ENCODE measurements around the gene RPS6KA2.

The RPS6KA2 gene

DNA sequence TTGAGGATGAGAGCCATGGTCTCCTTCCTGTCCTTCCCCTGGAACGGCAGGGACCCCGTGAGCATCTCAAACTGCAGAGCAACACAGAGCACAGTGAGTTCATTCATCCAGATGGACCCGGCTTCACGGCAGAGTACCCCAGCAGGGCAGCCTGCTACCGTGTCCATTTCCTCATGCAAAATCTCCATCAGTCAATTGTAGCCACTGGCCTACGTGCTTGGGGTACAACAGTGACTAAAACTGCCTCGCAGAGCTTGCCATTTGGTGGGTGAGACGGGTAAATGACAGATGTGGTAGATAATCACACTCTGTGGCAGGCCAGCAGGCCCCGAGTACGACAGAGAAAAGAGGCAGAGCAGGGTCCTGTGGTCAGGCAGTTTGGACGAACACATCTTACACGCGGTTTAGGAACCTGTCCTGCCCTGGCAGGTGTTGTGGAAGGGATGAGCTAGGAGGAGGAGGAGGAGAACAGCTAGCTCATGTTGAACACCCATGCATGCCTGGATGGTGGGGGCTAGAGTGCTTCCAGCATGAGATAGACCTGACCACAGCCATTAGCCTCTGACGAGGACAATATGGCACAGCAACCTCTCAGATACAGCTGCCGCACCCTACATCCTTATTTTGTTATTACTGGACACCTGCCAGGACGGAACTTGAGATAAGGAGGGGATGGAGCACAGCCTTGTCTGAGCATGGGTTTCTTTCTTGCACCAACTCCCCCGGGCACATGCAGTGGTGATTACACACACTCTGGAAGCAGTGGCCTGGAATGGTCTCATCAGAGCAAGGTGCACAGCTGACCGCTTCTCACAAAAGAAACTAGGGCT lies 136.2 kb downstream of the RPS6KA2 start:
- no peak for TF ChIP-seq POLR2A (IDR thresholded peaks at IDR 0.05; ENCODE audit: low read depth, low read length)
- FAIRE-seq (no peak), DNase-seq (ENCODE audit: insufficient read length, low spot score) (peak; percentile 5)

DNA sequence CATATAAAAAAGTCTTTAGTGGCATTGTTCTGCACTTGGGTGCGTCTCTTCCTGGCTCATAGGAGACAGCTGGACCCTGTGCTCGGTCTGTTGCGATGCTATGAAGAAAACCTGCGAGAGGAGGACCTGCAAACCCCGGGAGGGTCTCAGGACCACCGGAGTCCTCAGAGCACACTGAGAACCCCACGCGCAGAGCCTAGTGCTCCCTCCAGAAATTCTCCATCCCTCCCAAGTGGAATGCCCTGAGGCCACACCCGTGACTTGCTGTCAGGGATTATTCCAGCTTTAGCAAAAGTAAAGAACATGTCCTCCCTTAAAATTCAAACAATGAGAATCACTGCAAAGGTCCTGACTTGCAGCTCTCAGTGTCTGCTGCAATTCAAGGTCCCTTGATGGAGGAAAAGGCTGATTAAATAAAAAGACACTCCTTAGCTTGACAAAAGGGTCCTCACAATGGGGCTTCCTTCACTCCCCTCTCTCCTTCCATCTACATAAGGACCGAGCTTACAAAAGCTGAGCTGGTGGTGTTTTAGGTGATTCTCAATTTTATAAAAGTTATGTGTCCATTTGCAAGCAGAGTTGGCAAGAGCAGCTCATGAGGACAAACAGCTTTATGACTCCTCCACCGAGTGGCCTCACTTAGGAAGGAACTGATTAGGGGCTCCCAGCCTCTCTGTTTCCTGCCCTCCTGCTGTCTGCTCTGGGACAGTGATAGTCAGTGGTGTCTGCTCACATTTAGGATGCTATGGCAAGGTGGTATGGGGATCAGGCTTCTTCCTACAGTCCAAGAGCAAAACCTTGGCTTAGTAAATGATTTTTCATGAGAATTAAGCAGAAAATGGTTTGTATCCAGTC lies 137.5 kb downstream of the RPS6KA2 start:
- DNase-seq (ENCODE audit: insufficient read length, low spot score) = no peak
- no peak for TF ChIP-seq POLR2A (IDR thresholded peaks at IDR 0.05; ENCODE audit: low read depth, low read length)
- FAIRE-seq = no peak

DNA sequence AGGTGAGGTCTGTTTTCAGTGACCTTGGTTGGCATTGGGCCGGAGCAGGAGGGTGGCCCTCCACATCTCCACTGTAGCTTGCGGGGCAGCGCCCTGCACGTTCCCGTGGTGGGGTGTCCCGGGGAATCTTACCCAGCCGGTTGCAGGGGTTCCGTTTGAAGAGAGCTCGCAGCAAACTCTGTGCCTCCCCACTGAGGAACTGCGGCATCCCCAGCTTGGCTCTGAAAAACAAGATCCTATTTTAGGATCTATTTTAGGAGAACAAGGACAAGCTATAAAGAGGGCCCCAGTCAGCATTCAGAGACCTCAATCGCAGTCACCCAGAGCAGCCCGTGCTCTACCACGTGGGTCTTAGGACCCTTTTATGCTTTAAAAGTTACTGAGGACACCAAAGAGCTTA lies 138.3 kb downstream of the RPS6KA2 start:
- no peak for TF ChIP-seq POLR2A (IDR thresholded peaks at IDR 0.05; ENCODE audit: low read depth, low read length)
- FAIRE-seq (no peak), DNase-seq (ENCODE audit: insufficient read length, low spot score) (no peak)

DNA sequence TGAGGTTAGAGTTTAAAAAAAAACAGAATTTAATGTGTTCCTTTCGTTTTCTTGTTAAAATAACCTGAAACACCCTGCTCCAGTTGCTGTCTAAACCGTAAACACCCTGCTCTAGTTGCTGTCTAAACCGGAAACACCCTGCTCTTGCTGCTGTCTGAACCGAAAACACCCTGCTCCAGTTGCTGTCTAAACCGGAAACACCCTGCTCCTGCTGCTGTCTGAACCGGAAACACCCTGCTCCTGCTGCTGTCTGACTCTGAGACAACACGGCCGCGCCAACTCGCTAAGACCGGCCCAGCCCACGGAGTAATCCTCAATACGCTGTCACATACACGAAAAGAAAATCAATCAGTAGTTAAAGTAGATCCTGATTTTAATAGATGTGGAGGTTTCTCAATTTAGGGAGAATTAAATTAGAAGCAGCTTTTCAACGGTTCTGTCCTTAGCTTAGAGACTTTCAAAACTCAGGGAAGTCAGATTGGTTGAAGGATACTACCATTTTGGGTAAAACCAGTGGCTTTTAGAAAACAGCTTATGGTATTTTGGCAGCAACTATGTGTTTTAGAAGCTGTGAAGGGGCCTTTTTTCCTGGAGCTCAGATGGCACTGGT lies 138.9 kb downstream of the RPS6KA2 start:
- no peak for TF ChIP-seq POLR2A (IDR thresholded peaks at IDR 0.05; ENCODE audit: low read depth, low read length)
- FAIRE-seq = no peak
- no peak for DNase-seq (ENCODE audit: insufficient read length, low spot score)

DNA sequence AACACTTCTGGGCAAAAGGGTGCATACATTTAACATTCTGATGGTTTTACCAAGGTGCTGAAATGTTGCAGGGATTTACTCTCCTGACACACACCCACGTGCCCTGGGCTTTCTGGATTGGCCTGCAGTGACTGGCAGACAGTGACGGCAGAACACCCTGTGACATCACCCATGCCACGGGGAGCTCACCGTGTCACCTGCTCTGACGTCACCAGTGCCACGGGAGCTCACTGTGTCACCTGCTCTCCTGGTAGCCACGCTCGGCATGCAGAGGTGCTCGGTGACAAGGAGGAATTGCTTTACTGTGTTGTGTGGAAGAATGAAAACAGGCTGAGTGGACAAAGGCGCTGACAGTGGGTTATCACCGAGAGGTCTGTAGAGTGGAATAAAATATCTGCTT lies 139.9 kb downstream of the RPS6KA2 start:
- DNase-seq (ENCODE audit: insufficient read length, low spot score) = no peak
- TF ChIP-seq POLR2A (IDR thresholded peaks at IDR 0.05; ENCODE audit: low read depth, low read length) = no peak
- FAIRE-seq = no peak

DNA sequence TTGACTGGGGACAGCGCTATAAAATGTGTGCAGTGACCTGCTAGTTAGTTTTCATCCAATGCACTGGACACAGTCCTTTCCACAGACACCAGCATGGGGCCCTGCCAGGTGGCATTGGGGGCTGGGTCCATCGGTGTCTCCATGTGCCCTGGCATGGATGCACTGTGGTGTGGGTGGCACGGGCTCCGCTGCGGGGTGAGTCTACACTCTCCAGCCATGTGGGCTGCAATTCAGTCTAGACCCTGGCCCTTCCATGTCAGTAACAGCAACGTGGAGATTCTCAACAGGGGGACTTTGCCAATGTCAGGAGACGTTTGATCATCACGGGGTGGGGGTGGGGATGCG lies 140.5 kb downstream of the RPS6KA2 start:
- FAIRE-seq = no peak
- no peak for TF ChIP-seq POLR2A (IDR thresholded peaks at IDR 0.05; ENCODE audit: low read depth, low read length)
- no peak for DNase-seq (ENCODE audit: insufficient read length, low spot score)

DNA sequence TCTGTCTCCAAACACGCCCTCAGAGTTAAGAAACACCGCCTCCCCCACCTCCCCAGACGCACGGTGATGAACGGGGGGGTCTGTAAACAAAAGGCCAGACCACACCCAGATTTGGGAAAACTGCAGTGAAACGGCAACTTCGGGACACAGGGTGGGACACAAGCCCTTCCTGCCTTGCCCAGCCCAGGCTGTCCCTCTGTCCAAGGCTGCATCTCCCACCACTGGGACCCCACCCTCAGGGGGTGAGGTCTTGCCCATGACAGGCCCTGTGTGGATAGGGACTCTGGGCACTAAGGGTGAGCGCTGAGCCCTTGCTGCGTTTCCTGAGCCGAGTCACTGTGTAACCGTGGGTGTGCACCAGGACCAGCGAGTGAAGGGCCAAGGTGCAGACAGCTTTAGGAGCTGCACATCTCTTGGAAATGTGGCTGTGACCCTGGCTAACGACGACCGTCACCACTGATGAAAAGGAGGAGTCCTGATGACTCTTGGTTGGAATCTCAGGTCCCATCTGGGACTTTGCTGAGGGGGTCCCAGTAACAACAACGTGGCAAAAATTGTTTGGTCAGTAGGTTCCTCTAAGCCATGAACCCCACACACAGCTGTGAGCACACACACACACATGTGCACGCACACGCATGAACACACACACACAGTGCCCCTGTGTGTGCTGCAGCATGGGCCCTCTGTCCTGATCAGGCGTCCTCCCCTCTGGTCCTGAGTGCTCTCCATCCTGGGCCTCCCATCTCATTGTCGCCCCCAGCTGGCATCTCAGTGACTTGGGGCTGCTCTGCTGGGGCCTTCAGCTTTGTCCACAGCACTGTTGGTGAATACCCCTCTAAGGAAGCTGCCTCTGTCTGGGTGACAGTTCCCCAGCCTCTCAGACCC lies 141.2 kb downstream of the RPS6KA2 start:
- no peak for TF ChIP-seq POLR2A (IDR thresholded peaks at IDR 0.05; ENCODE audit: low read depth, low read length)
- FAIRE-seq = no peak
- no peak for DNase-seq (ENCODE audit: insufficient read length, low spot score)

DNA sequence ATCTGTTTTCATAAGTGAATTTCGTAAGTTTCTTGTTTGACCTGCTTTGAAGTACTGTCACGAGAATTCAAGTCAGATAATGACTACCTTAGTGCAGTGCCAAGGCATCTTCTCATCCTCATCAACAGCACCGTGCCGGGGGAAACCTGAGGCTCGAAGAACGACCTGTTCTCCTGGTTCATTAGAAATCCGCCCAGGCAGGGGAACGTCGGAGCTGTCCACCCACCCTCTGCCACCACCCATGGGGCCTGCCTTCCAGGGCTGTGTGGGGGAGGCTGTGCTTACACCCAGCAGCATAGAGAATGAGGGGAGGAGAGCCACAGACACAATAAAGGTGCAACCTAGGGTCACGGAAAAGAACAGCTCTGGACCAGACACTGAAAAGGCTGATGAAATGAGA lies 142.2 kb downstream of the RPS6KA2 start:
- FAIRE-seq = no peak
- DNase-seq (ENCODE audit: insufficient read length, low spot score) = no peak
- TF ChIP-seq POLR2A (IDR thresholded peaks at IDR 0.05; ENCODE audit: low read depth, low read length) = no peak

DNA sequence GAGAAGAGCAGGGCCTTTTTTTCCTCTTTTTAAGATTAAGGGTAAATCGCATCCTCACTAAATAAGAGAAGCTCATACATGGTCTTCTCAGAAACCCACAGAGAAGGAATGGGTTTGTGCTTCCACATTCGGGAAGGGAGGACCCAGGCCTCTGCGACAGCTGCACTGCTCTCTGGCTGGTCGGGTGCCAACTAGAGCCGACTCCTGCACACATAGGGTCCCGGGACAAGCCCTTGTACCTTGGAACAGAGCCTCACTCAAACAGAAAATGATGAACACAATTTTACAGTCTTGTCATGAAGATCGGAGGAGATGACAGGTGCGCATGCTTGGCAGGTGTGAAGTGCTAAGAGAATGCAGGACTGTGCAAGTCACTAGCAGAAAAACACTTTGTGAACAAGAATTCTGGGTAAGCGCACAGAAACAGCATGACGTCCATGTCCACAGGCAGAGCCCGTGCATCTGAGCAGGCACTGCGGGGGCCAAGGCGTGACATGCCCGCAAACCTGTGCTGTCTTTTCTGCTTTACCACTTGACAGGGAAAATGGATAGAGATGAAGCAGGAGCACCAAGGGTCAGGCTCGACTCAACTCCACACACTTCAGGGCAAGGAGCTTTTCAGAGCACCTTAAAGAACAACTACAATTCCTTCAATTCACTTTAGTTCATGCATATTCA lies 143.3 kb downstream of the RPS6KA2 start:
- no peak for FAIRE-seq
- no peak for TF ChIP-seq POLR2A (IDR thresholded peaks at IDR 0.05; ENCODE audit: low read depth, low read length)
- no peak for DNase-seq (ENCODE audit: insufficient read length, low spot score)

DNA sequence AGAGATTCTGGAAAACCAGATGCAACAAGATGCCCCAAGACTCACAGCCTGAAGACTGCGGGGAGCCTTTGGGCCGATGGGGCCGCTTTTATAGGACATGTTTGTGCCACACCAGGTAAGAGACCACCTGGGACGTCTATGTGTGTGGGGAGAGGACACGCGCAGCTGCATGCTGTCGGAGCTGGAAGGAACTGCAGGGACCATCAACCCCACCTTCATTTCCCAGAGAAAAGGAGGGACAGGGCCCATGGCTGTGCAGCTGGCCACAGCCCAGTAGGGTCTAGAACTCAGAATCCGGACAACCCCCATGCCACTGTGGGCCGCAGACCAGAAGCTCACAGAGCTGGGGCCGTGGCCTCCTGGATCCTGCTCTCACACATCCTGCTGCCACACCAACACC lies 144.0 kb downstream of the RPS6KA2 start:
- no peak for TF ChIP-seq POLR2A (IDR thresholded peaks at IDR 0.05; ENCODE audit: low read depth, low read length)
- no peak for FAIRE-seq
- no peak for DNase-seq (ENCODE audit: insufficient read length, low spot score)

DNA sequence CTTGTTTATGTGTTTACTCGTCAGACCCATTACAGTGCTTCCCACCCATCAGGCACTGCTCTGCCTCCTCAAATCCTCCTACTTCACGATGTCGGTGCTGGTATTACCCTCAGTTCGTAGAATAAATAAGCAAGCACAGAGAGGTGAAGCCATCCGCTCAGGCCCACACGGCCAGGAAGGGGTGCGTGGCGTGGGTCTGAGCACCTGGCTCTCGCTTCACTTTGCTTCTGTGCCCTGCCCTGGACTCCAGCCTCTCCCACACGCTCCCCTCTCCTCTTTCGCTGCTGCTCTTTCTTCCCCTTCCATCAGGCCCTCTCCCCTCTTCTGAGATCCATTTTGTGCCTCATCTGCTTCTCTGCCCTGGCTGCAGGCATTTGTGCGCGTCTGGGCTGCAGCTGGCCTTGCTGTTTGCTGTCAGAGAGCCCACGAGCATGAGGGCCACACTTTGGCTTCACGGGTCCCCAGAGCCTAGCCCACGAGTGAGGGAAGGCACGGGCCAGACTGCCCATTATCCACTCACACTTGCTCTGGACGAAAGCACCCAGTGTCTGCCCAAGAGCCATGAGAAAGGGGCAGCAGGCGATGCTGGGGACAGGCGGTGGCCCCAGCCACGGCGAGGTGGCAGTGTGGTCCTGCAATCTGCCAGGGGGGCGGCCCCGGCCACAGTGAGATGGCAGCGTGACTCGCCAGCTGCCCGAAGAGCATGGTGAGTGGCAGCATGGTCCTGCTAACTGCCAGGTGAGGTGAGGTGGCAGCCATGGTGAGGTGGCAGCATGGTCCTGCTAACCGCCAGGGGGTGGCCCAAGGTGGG lies 148.1 kb downstream of the RPS6KA2 start:
- FAIRE-seq (no peak), DNase-seq (ENCODE audit: insufficient read length, low spot score) (no peak)
- no peak for TF ChIP-seq POLR2A (IDR thresholded peaks at IDR 0.05; ENCODE audit: low read depth, low read length)

DNA sequence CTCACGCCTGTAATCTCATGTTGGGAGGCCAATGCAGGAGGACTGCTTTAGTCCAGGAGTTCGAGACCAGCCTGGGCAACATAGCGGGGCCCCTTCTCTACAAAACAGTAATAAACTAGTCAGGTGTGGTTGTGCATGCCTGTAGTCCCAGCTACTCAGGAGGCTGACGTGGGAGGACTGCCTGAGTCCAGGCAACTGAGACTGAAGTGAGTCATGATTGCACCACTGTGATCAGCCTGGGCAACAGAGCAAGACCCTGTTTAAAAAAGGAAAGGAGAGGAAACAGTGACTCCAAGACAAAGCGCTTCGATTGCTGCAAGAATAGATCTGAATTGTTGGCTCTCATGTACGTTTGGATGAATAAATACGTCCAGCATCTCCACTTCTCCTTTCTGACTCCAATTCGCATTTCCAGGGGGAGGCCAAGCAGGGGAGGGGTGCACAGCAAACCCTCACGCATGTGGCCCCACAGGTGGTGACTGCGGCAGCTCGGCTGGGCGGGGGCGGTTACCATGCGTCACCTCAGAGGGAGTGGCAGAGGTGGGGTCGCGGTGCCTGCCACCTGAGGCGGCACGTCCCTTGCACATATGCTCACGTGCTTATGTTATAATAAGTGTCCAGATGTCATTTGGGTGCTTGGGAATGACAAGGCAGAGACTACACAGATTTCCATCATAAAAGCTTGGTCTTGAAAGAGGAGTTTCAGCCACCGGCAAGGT lies 149.2 kb downstream of the RPS6KA2 start:
- FAIRE-seq (no peak), DNase-seq (ENCODE audit: insufficient read length, low spot score) (no peak)
- TF ChIP-seq POLR2A (IDR thresholded peaks at IDR 0.05; ENCODE audit: low read depth, low read length) = no peak
